Measurements from ENCODE around the gene CD109.
"Not testable (repeated sequence)": the region's sequence is repeated elsewhere in the genome, so short reads cannot be mapped to it uniquely, and the experiment has no call there.

The CD109 gene

GRCh38 chr6:73695619-73696421, at the start of gene CD109:
TSS of gene CD109 (plus strand) at chr6:73696203. CDS start at chr6:73696216, 13 bp downstream.
- peak in 37 of 58 donors; percentile 3 to 72 (median 30) for DNase-seq

GRCh38 chr6:73648166-73648565, 47.8 kb upstream of the CD109 start:
- DNase-seq, result no peak

GRCh38 chr6:73649783-73650182, 46.2 kb upstream of the CD109 start:
- DNase-seq, result no peak

- peak in 55 of 58 donors; percentile 9 to 75 (median 45) for DNase-seq
Measured at GRCh38 chr6:73652637-73653570, 43.1 kb upstream of the CD109 start.

- DNase-seq, result peak; percentile 54 to 94 (median 89)
Measured at GRCh38 chr6:73653571-73654424, 42.2 kb upstream of the CD109 start, which contains the start of gene SLC17A5. TSS of gene SLC17A5 (minus strand) at chr6:73653992. CDS start at chr6:73653886, 106 bp downstream.

GRCh38 chr6:73655341-73655917, 40.6 kb upstream of the CD109 start:
- DNase-seq, result no peak

GRCh38 chr6:73656531-73657145, 39.4 kb upstream of the CD109 start:
- DNase-seq, result no peak

GRCh38 chr6:73657201-73657600, 38.8 kb upstream of the CD109 start:
- no peak for DNase-seq

- no peak for DNase-seq
Measured at GRCh38 chr6:73664701-73665100, 31.3 kb upstream of the CD109 start.

GRCh38 chr6:73665686-73666319, 30.2 kb upstream of the CD109 start:
- DNase-seq, result no peak

- DNase-seq, result no peak
Measured at GRCh38 chr6:73666393-73666792, 29.6 kb upstream of the CD109 start.

GRCh38 chr6:73667798-73668197, 28.2 kb upstream of the CD109 start:
- DNase-seq, result no peak

GRCh38 chr6:73669005-73669404, 27.0 kb upstream of the CD109 start:
- no peak for DNase-seq

- DNase-seq, result no peak
Measured at GRCh38 chr6:73671911-73672685, 23.9 kb upstream of the CD109 start.

- DNase-seq, result peak in 52 of 58 donors; percentile 1 to 82 (median 44)
Measured at GRCh38 chr6:73675466-73676098, 20.4 kb upstream of the CD109 start.

- no peak for DNase-seq
Measured at GRCh38 chr6:73679009-73679408, 17.0 kb upstream of the CD109 start.

GRCh38 chr6:73679846-73680245, 16.2 kb upstream of the CD109 start:
- not testable (repeated sequence) for DNase-seq

- DNase-seq, result no peak
Measured at GRCh38 chr6:73680289-73680918, 15.6 kb upstream of the CD109 start.
